Muscle of back (tissue), 11 donors: ENCODE results near the gene YARS1. TPM values are rescaled to one million over a fixed set of nuclear protein-coding genes. Genes with fewer than 3 reads are reported as not detected.

Source experiments
- DNase-seq, 3 donors: peaks; one replicate each; pipeline versions ENCODE4 v3.0.0 to v3.0.0-alpha.2; 2013
- polyA plus RNA-seq, 10 donors: library from polyadenylated mRNA; unstranded; fragments of 120-200 nt; gene quantifications; one replicate each; pipeline ENCODE4 v1.2.1, GENCODE V29; 2013; ENCODE audit not compliant: insufficient read length in 10 of 10

The YARS1 gene
- polyA plus RNA-seq, 10 donors: 35.6 to 57.0 (median 45.0) TPM

- no peak for DNase-seq
Measured at GRCh38 chr1:32746130-32746529, 71.0 kb downstream of the YARS1 start.

GRCh38 chr1:32744071-32744425 is 73.1 kb downstream of the YARS1 start:
- no peak for DNase-seq

- DNase-seq: no peak
Measured at GRCh38 chr1:32743380-32744070, 73.6 kb downstream of the YARS1 start.

GRCh38 chr1:32742956-32743355 is 74.2 kb downstream of the YARS1 start:
- DNase-seq: no peak

DNA sequence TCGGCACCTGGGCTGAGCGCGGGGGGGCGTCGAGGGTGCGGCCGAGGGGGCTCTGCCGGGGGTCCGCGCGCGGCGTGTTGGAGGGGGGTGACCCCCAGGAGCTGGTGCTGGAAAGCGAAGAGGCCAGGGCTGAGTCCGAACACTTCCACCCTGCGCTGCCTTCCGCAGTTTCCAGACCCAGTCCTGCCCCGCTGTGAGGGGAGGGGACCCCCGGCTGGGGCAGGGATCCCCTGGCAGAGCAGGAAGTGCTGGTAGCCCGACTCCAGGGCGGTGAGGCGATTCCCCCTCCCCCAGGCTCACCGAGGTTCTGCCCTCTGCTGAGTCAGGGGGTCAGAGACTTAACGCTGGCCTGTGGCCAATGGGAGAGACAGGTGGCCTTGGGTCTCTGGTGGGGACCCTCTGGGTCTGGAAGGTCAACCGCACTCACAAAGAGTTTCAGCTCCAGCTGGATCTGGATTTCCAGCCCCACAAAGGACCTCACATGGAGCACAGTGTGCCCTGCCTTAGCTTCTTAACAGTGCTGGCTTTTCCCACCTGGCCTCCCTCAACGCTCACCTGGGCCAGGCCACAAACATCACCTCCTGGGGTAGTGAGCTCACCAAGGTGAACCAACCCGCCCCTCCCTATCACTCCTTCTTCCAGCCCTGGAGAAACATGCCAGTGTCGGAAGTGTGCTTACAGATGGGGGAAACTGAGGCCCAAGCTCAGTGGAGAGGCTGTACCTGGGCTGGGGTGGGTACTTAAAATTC is 74.8 kb downstream of the YARS1 start:
- DNase-seq: peak in 1 of 3 donors; percentile 45

GRCh38 chr1:32741413-32742198 is 75.6 kb downstream of the YARS1 start:
- peak in 2 of 3 donors; percentile 21 to 50 for DNase-seq

DNA sequence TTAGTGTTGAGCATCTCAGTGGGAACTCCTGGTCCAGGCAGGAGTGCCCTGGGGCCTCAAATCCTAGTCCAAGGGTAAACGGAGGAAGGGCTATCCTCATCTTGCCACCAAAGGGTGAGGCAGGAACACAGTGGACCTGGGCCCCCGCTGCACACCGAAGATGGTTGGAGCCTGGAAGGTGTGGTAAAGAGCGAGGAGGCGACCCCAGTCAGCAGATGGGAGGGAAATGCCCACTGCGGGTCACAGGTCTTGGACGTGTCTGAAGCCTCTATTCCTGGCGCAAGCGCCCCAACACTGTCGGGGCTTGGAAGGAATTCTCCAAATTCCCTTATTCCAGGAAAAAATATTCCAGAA is 76.1 kb downstream of the YARS1 start:
- no peak for DNase-seq

DNA sequence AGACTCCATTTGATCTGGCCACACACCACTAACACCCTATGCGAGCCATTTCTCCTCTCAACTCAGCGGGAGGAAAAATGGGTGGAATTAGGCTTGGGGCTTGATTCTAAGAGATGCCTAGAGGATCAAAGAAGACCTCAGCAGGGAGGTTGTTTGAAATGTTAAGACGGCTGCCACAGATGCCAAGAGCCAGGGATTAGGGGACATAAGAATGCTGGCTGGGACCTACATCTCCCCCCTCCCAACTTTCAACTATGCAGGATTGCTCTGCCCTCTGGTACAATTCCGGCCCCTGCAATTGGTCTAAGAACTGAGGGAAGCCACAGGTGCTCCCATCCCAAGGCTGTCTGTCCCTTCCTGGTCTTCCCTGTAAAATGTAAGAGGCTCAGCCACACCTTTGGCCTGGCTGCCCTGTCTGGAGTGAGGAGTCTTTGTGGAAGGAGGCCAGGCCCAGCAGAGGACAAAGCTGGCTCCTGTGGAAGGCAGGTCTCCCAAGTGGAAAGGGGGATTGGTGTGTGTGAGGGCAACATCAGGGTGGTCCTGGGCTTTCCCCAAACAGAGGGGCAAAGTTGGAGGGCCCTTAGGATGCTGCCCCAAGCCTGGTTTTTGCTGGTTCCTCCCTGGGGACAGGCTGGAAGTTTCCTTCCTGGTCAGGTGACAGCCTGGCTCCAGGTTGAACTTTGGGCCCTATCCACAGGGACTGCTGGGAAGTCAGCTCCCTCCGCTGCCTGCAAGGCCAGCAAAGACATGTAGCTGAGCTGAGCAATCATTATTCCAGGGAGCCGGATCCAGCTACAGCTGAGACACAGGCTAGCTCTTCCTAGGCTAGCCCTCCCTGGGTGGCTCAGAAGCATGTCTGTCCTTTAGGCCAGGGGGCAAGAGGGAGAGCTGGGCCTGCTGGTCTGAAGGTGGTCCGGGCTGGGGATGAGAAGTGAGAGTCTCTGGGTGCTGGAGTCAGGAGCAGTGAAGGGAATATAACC is 80.1 kb downstream of the YARS1 start:
- no peak for DNase-seq

DNA sequence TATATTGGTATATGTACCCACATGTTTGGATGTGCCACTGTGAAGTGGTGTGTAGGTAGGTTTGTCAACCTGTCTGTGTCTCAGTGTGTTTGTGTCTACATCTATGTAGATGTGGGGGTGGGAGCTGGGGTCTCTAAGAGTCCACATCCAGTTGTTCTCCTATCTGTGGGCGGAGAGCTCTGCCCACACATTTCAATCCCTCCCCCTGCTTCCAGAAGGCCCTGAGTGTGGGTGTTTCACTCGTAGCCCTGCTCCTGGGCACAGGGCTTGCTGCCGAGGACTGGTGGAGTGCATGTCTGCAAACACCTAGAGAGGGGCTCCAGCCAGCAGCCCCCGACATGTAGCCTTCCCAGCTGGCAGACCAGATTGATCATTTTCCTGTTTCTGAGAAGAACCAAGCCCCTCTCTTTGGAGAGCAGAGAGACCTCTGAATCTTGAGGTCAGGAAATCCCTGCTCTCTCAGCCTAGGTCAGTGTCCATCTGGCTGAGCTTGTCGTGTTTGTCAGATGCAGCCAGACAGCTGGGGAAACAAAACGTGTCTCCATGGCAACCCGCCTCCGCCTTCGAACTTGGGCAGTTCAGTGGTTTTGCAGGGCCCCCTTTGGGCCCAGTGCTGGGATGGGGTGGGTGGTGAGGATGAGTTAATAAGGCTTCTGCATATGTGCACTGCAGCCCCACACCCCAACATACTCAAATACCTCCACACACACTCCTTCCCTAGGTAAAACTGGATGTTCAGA is 83.4 kb downstream of the YARS1 start:
- peak; percentile 59 to 85 (median 60) for DNase-seq

- DNase-seq: no peak
Measured at GRCh38 chr1:32729254-32730046, 87.7 kb downstream of the YARS1 start.

GRCh38 chr1:32728413-32729077 is 88.6 kb downstream of the YARS1 start:
- DNase-seq: no peak

DNA sequence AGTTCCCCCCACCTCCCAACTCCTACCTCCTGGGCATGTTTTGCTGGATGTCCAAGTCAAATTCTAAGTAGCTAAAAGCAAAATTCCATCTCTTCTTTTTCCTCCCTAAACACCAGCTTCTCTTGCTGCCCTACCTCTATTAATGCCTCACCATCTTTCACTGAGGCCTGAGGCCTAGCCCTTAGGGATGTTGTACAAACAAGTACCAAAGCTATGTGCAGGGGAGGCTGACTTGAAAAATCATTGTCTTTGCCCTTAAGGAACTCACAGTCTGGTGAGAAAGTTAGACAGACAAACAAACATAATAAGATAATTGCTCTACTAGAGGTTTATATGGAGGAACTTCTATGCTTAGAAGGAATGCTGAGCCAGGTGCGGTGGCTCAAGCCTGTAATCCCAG is 89.3 kb downstream of the YARS1 start:
- no peak for DNase-seq

- DNase-seq: no peak
Measured at GRCh38 chr1:32725615-32725982, 91.6 kb downstream of the YARS1 start.

Other genes with a start within 250 kb of the YARS1 start
- 10 to 100 TPM; 20.8 to 27.4 (median 25.2) TPM for gene ZBTB8OS, start 166.8 kb downstream of the YARS1 start, polyA plus RNA-seq
- 100 to 1,000 TPM; 128 to 192 (median 154) TPM for gene RBBP4, start 166.2 kb downstream of the YARS1 start, polyA plus RNA-seq
- 10 to 100 TPM; 18.9 to 45.1 (median 34.9) TPM for gene SYNC, start 114.6 kb downstream of the YARS1 start, polyA plus RNA-seq
- 10 to 100 TPM; 16.9 to 38.8 (median 24.4) TPM for gene S100PBP, start 295 bp upstream of the YARS1 start, polyA plus RNA-seq
- 100 to 1,000 TPM; 161 to 210 (median 176) TPM for gene FNDC5, start 53.6 kb upstream of the YARS1 start, polyA plus RNA-seq
- 1 to 10 TPM in 1 of 10 donors, under 1 TPM in 9; 0.13 to 1.2 (median 0.21) TPM for gene HPCA, start 69.1 kb upstream of the YARS1 start, polyA plus RNA-seq
- 10 to 100 TPM in 1 of 10 donors, 1 to 10 TPM in 9; 4.5 to 15.7 (median 7.2) TPM for gene TMEM54, start 84.0 kb upstream of the YARS1 start, polyA plus RNA-seq
- 10 to 100 TPM in 2 of 10 donors, 1 to 10 TPM in 8; 7.3 to 10.6 (median 8.6) TPM for gene RNF19B, start 147.5 kb upstream of the YARS1 start, polyA plus RNA-seq
- gene AK2, start 219.5 kb upstream of the YARS1 start, polyA plus RNA-seq: 100 to 1,000 TPM; 101 to 150 (median 118) TPM